Esophagus mucosa (tissue), 1 donor: ENCODE results near the gene ALK. TPM values are rescaled to one million over a fixed set of nuclear protein-coding genes. Genes with fewer than 3 reads are reported as not detected.
A peak's percentile ranks its signal among the peaks of the same experiment; 100 is the strongest.

ENCODE experiments used
- ATAC-seq: fragments of 200-7000 bp; cut with Tn5 transposase; one replicate; pipeline ENCODE4 v1.9.1; 2020
- total RNA-seq: library from RNA; stranded (reverse); gene quantifications from one replicate; pipeline ENCODE4 v1.2.4, GENCODE V29; 2023
- donor health status: DM: yes; HTN: yes; CAD: no.

The ALK gene
- total RNA-seq, 1 donor from 2014 or later, result 0.04 TPM

DNA sequence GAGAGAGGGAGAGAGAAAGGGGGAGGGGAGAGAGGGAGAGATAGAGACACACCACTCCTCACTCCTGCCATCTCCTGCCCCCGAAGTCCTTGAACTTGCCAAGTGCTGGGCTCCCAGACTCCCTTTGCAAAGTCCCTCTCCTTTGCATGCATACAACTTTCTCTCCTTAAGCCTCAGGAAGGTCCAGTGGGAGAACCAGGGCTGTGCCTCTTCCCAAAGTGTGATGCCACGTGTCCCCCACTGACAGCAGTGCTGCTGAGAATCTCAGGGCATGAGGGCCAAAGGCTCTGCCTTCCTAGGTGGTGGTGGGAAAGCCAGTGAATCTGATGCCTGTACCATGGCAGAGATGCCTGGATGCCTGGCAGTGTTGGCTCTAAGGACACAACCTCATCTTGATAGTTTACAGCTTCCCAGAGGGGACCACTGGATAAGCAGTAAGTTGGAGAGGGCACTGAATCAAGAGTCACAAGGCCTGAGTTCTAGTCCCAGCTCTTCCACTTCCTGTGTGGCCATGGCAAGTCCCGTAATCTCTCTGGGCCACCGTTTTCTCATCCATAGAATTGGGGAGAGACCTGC lies 702.7 kb downstream of the ALK start:
- no peak for ATAC-seq

DNA sequence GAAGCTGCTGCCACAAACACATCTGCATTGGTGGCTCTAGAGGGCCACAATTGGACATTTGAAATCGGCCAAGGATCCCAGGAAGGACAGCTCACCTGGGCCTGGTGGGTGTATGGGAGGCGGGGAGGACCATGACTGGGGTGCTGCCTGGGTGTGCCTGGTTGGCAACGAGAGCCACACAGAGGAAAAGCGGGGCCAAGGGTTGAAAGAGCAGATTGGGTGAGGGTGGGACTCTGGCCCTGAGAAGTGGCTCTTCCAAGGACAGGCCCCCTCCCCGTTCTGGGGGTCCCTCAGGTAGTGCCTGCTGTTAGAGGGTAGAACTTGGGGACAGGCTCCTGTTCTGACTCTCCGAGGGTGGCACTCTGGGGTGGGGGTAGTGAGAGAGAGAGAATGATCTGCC lies 703.3 kb downstream of the ALK start:
- no peak for ATAC-seq

DNA sequence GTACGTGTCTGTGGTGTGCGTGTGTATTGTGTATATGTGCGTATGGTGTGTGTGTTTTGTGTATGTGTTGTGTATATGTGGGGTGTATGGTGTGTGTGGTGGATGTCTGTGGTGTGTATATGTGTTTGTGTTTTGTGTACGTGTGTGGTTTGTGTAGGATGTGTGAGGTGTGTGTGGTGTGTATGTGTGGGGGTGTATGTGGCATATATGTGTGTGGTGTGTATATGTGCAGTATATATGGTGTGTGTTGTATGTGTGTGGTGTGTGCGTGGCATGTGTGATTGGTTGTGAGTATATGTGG lies 704.8 kb downstream of the ALK start:
- ATAC-seq, result no peak

DNA sequence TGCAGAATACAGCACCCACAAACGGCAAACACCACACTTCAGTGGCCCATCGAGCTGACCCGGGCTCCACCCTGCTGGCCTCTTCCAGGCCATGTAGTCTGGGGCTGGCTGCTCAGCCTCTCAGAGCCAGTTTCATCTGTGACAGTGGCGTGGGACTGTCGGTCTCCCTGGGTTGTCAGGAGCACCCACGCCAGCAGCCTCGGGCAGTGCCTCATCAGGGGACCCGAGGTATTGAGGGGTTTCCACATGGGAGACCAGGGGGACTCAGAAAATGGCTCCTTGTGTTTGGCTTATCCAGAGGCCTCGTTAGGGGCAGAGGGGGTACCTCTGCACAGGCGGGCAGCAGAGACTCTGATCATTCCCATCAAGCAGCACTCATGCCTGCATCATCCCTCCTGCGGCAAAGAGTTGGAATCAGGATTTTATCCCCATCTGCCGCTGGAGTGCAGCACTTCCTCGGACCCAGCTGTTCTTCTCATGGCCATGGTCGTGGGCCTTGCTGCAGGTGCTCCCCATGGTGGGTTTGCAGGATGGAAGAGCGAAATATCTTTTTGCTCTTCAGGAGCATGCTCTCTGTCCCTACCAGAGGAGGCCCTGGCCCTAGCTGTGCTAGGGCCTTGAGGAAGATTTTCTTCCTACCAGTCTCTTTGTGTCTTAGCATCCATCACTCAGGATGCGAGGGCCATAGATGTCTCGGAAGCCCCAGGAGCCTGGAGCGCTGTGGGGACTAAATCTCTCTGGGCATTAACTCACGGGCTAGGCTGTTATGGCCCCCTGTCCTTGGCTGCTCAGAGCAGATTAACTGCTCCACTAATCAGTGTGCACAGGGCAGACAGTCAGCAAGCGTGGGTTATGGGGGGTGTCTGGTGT lies 705.4 kb downstream of the ALK start:
- ATAC-seq, result peak; percentile 11

DNA sequence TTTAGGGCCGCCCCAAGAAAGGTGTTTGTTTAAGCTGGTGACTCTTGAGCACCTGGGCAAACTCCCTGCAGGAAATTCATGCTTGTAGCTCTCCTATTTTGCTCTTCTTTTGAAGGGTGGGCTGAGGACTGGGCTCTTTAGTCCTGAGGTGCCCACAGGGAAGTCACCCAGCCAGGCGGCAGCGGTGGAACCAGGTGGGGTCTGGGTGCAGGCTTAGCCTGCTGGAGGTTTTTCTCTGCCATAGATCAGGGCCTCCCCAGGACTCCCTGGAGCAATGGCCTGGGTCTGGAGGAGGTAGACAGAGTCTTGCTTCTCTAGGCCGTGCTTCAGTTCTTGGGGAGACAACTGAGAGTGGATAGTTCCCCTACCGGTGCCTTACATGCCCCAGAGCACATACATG lies 706.3 kb downstream of the ALK start:
- peak; percentile 6 for ATAC-seq

DNA sequence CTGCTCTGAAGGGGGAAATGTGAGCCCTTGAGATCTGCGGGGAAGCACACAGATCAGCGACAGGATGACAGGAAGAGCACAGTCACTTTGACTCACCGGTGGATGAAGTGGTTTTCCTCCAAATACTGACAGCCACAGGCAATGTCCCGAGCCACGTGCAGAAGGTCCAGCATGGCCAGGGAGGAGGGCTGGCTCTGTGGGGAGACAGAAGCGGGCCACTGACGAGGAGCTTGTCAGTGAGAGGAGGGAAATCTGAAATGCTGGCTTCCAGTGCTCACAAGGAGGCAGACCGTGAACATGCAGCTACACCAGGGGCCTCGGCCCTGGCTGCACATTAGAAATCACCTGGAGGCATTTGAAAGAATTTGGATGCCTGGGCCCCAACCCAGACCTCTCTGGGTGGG lies 707.5 kb downstream of the ALK start:
- ATAC-seq, result no peak

DNA sequence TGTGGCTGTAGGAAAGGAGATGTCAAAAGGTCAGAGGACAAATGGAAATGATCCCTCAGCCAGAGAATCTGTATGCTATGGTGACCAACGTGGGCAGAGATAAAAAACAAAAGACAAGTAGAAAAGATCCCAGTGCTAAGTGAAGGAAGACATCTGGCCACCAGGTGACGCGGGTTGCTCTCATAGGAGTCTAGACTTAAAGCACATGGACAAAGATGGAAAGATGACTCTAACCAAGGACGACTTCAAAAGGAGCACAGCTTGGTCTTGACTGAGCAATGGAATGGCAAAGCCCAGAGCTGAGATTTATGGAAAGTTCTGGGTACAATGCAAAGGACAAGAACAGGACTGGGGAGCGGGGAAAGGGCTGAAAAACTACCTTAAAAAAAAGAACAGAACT lies 709.4 kb downstream of the ALK start:
- ATAC-seq, result no peak

DNA sequence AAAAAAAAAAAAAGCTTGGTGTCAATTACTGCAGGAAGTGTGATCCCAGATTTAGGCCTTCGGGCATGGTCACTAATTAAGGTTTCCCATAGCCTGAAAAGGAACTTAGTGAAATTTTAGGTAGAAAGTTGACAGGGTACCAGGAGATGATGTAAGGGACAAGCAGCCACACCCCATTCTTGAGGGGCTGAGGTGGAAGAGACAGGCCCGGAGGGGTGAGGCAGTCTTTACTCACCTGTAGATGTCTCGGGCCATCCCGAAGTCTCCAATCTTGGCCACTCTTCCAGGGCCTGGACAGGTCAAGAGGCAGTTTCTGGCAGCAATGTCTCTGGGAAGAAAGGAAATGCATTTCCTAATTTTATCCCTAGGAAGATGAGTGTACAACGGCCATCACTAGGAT lies 711.8 kb downstream of the ALK start:
- ATAC-seq, result no peak

DNA sequence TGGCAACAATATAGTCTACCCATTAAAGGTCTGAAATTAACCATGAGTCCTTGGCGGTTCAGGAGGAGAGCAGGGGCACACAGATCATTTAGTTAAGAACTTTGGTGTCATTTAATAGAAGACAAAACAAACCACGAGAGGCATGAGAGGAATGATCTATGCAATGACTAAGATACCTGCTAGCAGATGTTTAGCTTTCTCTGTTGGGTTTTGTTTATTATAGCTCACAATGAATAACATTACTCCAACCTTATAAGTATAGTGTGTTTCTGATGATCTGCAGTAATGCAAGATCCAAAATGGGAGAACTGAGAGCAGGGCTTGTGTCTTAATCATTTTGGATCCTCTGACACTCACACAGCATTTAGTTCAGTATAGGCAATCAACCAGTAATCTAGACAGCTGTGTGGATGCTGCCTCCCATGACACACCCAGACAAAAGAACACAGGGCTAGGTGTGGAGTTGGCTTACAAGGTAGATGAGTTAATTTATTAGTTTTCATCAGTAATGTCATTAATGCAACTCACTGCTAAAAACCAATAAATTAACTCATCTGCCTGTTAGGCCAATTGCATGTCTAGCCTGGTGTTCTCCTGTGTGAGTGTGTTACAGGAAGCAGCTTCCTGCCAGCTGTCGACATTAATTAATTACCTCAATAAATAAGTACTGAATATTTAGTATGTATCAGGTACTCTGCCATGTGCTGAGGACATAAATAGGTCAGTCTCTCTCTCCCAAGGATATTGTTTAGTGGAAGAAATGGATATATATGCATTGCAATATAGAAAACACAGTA lies 713.8 kb downstream of the ALK start:
- no peak for ATAC-seq

DNA sequence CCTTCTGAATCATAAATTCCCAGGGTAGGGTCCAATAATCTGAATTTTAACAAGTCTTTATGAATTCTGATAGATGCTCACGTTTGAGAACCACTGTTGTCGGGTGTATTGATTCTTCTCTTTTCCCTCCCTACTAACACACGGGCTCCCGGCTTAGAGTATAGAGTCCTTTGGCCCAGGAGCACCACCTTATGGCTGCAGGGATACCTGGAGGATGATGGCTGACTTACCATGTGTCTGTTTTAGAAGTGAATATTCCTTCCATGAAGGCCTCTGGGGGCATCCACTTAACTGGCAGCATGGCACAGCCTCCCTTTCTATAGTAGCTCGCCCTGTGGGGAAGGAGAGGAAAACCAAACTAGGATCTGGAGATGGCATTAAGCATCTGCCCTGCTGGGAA lies 714.4 kb downstream of the ALK start:
- no peak for ATAC-seq

DNA sequence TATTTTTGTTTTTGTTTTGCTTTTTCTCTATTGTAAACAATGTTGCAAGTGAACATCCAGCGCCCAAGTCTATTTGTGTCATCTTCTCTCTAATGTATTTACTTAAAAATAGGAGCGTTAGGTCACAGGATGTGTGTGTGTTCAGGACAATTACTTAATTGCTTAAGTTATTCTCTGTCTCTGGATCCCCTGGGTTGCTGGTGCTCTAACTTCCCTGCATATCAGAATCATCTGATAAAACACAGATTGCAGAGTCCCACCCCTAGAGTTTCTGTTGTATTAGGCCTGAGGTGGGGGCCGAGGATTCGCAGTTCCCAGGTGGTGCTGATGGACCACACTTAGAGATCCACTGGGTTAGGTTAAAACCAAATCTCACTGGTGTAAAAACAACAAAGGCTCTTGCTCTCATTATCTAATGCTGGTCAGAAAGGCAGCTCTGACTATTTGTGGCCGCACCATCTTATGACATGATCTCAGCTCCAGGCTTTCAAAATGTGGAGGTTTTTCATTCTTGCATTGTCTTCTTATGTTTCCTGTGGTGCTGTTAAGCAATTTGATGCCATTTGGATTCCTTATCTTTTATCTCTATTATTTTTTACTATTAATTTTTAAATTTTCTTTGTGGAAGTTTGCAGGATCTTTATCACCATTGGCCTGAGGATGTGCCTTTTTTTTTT lies 718.4 kb downstream of the ALK start:
- ATAC-seq, result no peak

DNA sequence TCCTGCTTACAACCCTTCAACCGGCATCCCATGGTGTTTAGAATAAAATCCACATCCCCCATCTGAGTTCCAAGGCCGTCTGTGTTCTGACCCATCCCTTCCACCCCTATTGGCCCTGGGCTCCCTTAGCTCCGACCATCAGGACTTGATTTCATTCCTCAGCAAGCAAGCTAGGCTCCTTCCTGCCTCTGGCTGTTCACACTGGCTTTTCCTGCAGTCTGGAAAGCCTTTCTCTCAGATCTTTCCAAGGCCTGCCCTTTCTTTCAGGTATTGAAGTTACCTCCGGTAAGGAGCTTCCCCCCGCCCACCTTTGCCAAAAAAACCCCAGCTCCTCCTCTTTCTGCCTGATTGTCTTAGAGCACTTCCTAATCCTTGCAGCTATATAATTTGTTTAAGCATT lies 719.4 kb downstream of the ALK start:
- ATAC-seq, result no peak

DNA sequence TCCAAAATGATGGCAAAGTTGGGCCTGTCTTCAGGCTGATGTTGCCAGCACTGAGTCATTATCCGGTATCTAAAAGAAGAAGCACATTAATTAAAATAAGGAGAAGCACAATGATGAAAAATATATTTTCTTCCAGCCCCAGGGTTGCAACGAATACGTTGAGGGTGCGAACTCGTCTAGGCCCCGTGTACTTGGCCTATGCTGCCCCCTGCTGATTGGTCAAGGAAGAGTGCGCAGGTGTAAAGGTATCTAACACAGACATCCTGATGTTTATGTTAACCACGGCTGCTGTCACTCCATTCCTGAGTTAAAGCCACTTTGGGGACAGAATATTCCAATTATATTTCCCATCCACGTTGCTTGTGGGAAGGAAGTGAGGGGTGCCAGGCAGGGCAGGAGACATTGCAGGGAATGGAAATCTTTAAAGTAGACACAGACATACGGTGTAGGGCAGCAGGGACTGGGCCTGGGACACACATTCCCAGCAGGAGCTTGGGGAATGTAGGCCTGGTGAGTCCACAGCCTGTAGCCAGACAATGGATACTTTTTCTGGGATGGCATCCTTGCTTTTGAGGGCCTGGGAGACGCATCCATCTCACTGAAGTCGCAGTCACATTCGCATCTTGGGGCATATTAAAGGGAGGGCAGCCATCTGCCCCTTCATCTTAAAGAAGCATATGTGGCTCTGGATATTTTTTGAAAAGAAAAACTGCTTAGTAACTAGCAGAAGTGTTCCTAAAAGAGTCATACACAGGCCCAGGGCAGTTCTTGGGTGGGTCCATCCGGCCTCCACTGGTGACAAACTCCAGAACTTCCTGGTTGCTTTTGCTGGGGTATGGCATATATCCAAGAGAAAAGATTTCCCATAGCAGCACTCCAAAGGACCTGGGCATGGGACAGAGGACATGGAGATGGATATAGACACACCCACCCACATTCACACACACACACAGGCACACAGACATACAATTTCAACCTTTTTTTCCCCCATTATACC lies 724.3 kb downstream of the ALK start:
- ATAC-seq, result peak; percentile 92

DNA sequence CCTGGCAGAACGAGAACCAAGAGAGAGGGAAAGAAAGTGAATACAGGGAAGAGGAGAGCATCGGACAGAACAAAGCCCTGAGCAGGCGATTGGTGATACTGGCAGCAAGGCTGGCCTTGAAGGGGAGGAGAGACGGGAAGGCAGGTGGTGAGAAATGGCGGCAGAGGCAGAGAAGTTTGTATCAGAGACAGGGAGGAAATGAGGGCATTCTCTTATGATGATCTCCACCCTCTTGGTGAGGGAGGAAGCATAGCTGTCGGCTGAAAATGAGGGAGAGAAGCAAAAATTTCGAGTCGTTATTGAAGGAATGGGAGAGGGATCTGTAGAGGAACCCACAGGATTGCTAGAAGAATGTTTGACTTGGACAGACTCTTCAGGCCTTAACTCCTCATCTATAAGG lies 725.6 kb downstream of the ALK start:
- ATAC-seq, result no peak

DNA sequence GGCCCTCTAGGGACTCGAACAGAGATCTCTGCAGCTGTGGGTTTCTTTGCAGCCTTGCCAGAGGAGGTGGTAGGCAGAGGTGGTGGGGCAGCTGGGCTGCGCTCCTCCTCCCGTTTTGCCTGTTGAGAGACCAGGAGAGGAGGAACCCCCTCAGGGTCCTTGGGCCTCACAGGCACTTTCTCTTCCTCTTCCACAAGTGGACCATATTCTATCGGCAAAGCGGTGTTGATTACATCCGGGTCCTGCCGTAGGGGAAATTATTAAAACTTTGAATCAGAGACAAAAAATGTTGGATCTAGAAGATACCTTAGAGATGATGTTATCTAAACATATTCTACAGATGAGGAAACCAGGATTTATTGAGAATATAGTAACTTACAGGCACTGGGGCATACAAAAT lies 727.7 kb downstream of the ALK start:
- ATAC-seq, result no peak

DNA sequence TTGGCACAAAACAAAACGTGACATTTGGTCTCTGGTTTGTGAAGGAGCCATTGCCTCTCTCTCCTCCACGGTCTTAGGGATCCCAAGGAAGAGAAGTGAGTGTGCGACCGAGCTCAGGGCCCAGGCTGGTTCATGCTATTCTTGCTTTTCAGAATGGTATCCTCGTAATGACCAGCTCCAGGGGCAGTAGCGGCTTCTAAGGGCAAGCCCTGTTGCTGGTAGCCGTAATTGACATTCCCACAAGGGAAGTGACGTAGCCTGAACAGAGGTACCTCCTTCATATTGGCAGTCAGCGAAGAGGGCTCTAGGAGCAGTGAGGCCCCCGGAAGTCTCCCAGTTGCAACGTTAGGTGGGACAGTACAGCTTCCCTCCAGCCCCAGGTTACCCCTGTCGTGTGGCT lies 728.3 kb downstream of the ALK start:
- ATAC-seq, result no peak

DNA sequence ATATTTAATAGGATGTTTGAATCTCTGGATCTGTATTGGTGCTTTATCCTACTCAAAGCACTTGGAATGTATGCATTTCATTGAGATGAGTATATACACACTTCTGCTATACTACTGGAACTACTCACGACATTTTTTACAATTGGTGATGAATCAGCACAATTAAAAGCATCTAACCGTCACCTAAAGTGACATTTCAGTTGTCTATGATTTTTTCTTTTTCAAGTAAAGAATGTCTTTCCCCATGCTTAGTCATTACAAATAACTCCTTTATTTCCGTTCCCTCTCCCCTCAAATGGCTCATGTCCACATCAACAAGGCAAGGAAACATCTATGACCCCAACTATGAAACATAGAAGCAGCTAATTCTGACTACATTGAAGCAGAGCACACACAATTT lies 728.9 kb downstream of the ALK start:
- no peak for ATAC-seq

DNA sequence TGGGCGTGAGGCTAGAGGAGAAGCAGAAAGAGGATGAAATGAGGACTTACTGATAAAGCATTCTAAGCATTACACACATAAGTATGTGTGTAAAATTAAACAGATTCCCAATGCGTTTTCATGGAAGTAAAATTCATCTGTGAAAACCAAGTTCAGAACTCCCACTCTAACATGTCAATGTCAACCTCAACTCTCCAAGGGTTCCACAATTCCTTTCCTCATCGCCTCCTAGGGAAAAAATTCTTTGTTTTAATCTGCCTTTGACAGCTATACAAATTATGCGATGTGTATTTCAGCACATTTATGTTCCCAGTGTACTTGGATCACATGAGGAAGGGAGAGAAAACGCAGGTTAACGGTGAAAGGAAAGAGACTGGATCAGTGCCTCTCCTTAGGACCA lies 729.6 kb downstream of the ALK start:
- ATAC-seq, result no peak

DNA sequence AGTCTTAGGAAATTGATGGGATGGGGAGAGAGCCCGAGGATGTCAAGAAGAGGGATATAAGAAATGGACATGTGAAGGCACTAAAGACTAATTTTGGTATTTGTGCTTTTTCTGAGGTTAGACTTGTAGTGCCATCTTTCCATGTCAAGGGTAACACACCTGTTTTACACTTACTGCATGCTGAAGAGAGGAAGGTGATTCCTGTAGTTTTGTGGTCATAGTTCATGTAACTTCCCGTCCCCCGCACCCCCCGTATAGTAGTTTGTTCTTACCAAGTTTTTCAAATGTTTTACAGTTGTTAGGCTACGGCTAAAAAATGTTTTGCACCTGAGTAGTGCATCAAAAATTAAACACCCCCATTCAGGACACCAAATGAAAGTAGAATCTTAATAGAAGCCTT lies 732.3 kb downstream of the ALK start:
- ATAC-seq, result no peak

DNA sequence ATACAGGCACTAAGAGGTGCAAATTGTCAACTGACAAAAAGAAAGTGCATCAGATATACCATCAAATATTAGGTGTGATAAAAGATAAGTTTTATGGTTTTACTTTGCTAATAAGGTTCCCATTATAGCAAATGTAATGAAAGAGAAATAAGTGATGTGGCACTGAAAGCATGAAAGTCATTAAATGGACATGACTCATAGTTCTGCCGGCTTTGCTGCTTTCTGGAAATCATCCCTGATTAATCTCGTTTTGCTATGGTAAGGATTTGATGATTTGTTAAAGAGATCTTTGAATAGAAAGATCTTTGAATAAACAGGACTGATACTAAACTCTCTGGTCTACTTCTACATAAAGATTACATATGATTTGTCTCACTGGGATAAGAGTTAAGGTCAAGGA lies 733.5 kb downstream of the ALK start:
- ATAC-seq, result peak; percentile 41

DNA sequence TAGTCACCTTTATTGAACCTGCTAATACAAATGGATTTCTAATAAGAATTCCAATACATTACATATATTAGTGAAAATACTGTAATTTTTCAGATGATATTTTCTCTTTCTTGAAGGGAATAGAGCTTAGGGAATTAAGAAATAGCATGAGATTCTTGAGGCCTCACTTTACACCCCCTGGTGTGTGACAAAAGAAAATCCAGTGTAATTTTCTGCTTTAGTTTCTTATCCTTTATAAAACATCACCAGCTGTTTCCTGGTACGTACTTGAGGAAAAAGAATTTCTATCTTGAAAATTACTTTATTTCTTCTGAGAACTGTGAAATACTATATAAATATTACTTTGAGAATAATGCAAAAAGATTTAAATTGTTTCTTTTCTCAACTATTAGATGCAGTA lies 734.6 kb downstream of the ALK start:
- ATAC-seq, result no peak

DNA sequence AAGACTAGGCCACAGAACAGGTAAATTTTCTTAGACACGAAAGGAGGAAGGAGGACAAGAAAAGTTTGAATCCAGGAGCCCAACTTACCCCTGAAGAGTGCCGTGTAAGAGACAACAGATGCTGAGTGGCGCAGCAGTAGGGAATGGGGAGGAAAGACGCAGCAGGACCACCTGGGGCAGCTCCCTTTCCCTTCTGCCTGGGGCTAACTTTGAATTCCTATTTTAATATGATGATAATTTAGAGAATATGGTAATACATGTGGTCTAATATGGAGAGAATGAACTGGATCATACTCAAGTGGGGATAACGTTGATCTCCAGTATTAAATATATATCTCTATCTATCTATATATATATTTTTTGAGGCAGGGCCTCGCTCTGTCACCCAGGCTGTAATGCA lies 736.9 kb downstream of the ALK start:
- ATAC-seq, result no peak
